SK-N-DZ (cell line): ENCODE measurements around the gene CHST15.

Experiments
- DNase-seq: peaks from one replicate; pipeline ENCODE4 v3.0.0-alpha.2; 2015; ENCODE audit warnings: low spot score

Gene CHST15

GRCh38 chr10:124012066-124012465 lies 81.3 kb downstream of the CHST15 start:
- no peak for DNase-seq

- DNase-seq: no peak
Observed at GRCh38 chr10:124011464-124011863, 81.9 kb downstream of the CHST15 start.

GRCh38 chr10:124010563-124011131 lies 82.8 kb downstream of the CHST15 start:
- no peak for DNase-seq

- no peak for DNase-seq
Observed at GRCh38 chr10:124010024-124010423, 83.4 kb downstream of the CHST15 start.

- DNase-seq: no peak
Observed at GRCh38 chr10:124009231-124010015, 84.0 kb downstream of the CHST15 start.

- DNase-seq: no peak
Observed at GRCh38 chr10:124008681-124009080, 84.7 kb downstream of the CHST15 start.

GRCh38 chr10:124008187-124008586 lies 85.2 kb downstream of the CHST15 start:
- no peak for DNase-seq

GRCh38 chr10:124007773-124008145 lies 85.6 kb downstream of the CHST15 start:
- DNase-seq: no peak

- no peak for DNase-seq
Observed at GRCh38 chr10:124007102-124007772, 86.2 kb downstream of the CHST15 start.

GRCh38 chr10:124006526-124006925 lies 86.9 kb downstream of the CHST15 start:
- no peak for DNase-seq

- DNase-seq: no peak
Observed at GRCh38 chr10:124005991-124006392, 87.4 kb downstream of the CHST15 start.

GRCh38 chr10:124005091-124005490 lies 88.3 kb downstream of the CHST15 start:
- no peak for DNase-seq

GRCh38 chr10:124004663-124005004 lies 88.8 kb downstream of the CHST15 start:
- no peak for DNase-seq

- DNase-seq: no peak
Observed at GRCh38 chr10:124003871-124004662, 89.3 kb downstream of the CHST15 start.

GRCh38 chr10:124003481-124003870 lies 89.9 kb downstream of the CHST15 start:
- no peak for DNase-seq

- DNase-seq: no peak
Observed at GRCh38 chr10:124003070-124003419, 90.4 kb downstream of the CHST15 start.

GRCh38 chr10:124002391-124003069 lies 90.9 kb downstream of the CHST15 start:
- DNase-seq: no peak

GRCh38 chr10:124001391-124002148 lies 91.8 kb downstream of the CHST15 start:
- DNase-seq: no peak

- DNase-seq: no peak
Observed at GRCh38 chr10:124000792-124001201, 92.6 kb downstream of the CHST15 start.

- no peak for DNase-seq
Observed at GRCh38 chr10:123999956-124000615, 93.3 kb downstream of the CHST15 start.
